Subcutaneous adipose tissue (tissue), 4 donors: ENCODE results near the gene ACAD9. TPM values are rescaled to one million over a fixed set of nuclear protein-coding genes. Genes with fewer than 3 reads are reported as not detected.

Experiments
- CTCF ChIP-seq: fragments of 450-650 bp; IDR thresholded peaks from one replicate; pipeline ENCODE4 v1.5.1; 2016; ENCODE audit warnings: low read depth, mild to moderate bottlenecking, control low read depth, antibody characterized with exemption, moderate library complexity
- total RNA-seq, 4 donors: library from RNA; depleted of rRNA; stranded (reverse); fragments of >200 nt; gene quantifications; one replicate each; pipeline ENCODE4 v1.1.0, GENCODE V29; 2016

ACAD9 gene
- total RNA-seq, 4 donors from 2014 or later: 34.1 to 87.0 (median 42.2) TPM

GRCh38 chr3:128922804-128923459 lies 43.5 kb downstream of the ACAD9 start:
- no peak for TF ChIP-seq CTCF

- TF ChIP-seq CTCF: no peak
Observed at GRCh38 chr3:128923576-128923975, 44.2 kb downstream of the ACAD9 start.

- no peak for TF ChIP-seq CTCF
Observed at GRCh38 chr3:128929364-128929763, 49.9 kb downstream of the ACAD9 start.

GRCh38 chr3:128931046-128931445 lies 51.6 kb downstream of the ACAD9 start:
- no peak for TF ChIP-seq CTCF

GRCh38 chr3:128932516-128933212 lies 53.2 kb downstream of the ACAD9 start:
- no peak for TF ChIP-seq CTCF

- TF ChIP-seq CTCF: no peak
Observed at GRCh38 chr3:128933213-128933921, 53.9 kb downstream of the ACAD9 start.

- TF ChIP-seq CTCF: no peak
Observed at GRCh38 chr3:128933922-128934253, 54.5 kb downstream of the ACAD9 start.
